Measurements from ENCODE around the gene ST3GAL6. TPM values are rescaled to one million over a fixed set of nuclear protein-coding genes. Genes with fewer than 3 reads are reported as not detected.

The ST3GAL6 gene
- total and polyA plus RNA-seq, 2 donors (not counting 1 experiment from before 2014, with no cell fraction given), result 0.58 TPM; not detected in 1

DNA sequence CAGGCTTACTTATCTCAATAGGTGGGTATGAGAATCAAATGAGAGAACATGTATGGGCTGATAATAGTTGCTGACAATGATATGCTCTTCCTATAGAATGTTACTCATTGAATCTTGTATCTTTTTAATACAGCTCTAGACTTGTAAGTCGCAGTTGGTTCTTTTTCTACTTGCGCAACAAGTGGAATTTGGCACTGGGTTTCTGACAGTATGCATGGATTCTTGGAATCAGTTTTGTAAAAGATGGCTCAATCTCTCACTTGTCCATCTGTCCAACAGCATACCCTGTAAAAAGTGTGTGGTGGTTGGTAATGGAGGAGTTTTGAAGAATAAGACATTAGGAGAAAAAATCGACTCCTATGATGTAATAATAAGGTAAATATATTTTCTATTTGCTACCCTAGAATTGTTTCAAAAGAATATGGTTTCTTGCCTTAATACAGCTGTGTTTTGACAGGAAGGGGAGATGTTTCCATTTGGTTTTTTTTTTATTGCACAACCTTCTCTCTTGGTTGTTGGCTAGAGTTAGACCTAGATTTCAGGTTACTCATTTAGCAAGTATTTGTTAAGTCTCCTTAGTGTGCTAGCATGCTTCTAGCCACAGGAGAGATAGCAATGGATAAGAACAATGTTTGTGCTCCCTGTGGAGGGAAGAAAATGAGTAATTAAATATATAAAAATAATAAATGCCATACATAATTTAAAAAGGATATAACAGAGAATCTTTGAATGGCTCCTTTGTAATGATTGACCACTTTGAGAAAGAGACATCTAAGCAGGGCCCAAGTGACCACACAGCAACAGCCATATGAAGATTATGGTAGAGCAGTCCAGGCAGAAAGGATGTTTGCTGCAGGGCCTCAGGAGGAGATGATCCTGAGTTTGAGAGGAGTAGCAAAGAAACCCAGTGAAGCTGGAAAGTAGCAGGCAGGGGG lies 21.8 kb downstream of the ST3GAL6 start:
- ChIA-PET CTCF (no interaction called here), POLR2A (no interaction called here)
- intact Hi-C loops (cut with micrococcal nuclease), result no loop called here
- H3K4me3 Mint-ChIP-seq, result no peak overlapping the region
- no peaks in the 10 kb centered on the region for H3K4me1 ChIP-seq (ENCODE audit: control insufficient read depth in 2 of 2, insufficient read depth in 2 of 2, low read length in 2 of 2)
- no peaks in the 10 kb centered on the region for H3K9me3 ChIP-seq (ENCODE audit: control extremely low read depth in 1 of 3, control insufficient read depth in 2 of 3, insufficient read depth in 1 of 3, low read length in 2 of 3)
- no peaks in the 10 kb centered on the region for H4K20me1 ChIP-seq (ENCODE audit: control insufficient read depth, insufficient read depth, low read length, poor library complexity, severe bottlenecking)
- peaks cover 10% of the 10 kb centered on the region for H3K27me3 Mint-ChIP-seq
- no peaks in the 10 kb centered on the region for H3K4me1 Mint-ChIP-seq
- no peaks in the 10 kb centered on the region for H3K79me2 ChIP-seq (ENCODE audit: control insufficient read depth, insufficient read depth, low read length)
- TF ChIP-seq, protein P1, sequence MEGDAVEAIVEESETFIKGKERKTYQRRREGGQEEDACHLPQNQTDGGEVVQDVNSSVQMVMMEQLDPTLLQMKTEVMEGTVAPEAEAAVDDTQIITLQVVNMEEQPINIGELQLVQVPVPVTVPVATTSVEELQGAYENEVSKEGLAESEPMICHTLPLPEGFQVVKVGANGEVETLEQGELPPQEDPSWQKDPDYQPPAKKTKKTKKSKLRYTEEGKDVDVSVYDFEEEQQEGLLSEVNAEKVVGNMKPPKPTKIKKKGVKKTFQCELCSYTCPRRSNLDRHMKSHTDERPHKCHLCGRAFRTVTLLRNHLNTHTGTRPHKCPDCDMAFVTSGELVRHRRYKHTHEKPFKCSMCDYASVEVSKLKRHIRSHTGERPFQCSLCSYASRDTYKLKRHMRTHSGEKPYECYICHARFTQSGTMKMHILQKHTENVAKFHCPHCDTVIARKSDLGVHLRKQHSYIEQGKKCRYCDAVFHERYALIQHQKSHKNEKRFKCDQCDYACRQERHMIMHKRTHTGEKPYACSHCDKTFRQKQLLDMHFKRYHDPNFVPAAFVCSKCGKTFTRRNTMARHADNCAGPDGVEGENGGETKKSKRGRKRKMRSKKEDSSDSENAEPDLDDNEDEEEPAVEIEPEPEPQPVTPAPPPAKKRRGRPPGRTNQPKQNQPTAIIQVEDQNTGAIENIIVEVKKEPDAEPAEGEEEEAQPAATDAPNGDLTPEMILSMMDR (IDR thresholded peaks at IDR 0.05), result no peak
- no peak for TF ChIP-seq EZH2 (IDR thresholded peaks at IDR 0.05; ENCODE audit: borderline replicate concordance, insufficient read depth, low read depth, low read length, poor library complexity, severe bottlenecking)
- H3K36me3 ChIP-seq (replicated peaks in 1 of 2; ENCODE audit: control extremely low read depth in 1 of 2, control insufficient read depth in 1 of 2, extremely low read depth in 1 of 2, insufficient read depth in 2 of 2, low read length in 1 of 2), result no peaks in the 10 kb centered on the region
- ATAC-seq (ENCODE audit: low read depth) (no peak), DNase-seq (no peak)
- no peaks in the 10 kb centered on the region for H3K27me3 ChIP-seq (replicated peaks in 1 of 4; ENCODE audit: control extremely low read depth in 1 of 4, control insufficient read depth in 3 of 4, insufficient read depth in 4 of 4, low read length in 3 of 4)
- no CpG with 5 or more reads among the region's 3 CpGs for WGBS (ENCODE audit: insufficient coverage)
- no peak overlapping the region for H3K9ac ChIP-seq (ENCODE audit: low read length)
- no peak overlapping the region for H3K4me3 ChIP-seq (ENCODE audit: control extremely low read depth in 1 of 5, extremely low read depth in 1 of 5, insufficient read depth in 1 of 5, low read depth in 2 of 5, low read length in 4 of 5)
- no peak overlapping the region for H3K27ac Mint-ChIP-seq
- H3K9me3 Mint-ChIP-seq (ENCODE audit: insufficient read depth), result no peaks in the 10 kb centered on the region
- H2AFZ ChIP-seq (ENCODE audit: insufficient read depth, low read depth, low read length, poor library complexity, severe bottlenecking), result no peak overlapping the region
- H3K27ac ChIP-seq (ENCODE audit: low read length in 2 of 2), result no peak overlapping the region
- H3K4me2 ChIP-seq (replicated peaks; ENCODE audit: low read depth, low read length, poor library complexity, severe bottlenecking), result no peak overlapping the region

DNA sequence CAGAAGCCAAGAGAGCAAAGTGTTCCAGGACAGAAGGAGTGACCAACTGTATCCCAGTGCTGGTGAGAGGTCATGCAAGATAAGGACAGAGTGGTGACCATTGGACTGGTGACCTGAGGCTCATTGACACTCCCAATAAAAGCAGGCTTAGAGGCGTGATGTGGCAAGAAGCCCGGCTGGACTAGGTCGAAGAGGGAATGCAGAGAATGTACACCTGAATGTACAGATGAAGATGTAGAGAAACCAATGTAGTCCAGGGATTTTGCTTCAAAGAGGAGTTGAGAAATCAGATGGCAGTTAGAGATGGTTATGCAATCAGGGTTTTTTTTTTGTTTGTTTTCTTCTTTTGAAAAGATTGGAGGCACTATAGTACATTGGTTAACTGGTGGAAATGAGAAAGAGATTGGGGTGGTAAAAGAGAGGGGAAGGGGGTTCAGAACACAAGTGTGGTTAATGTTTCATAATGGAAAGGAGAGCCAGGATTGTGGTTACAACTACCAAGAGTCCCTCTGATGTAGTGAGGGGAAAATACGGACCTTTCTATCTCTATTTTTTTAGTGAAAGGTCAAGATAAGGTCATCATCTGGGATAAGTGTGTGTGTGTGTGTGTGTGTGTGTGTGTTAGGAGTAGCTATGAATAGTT lies 23.3 kb downstream of the ST3GAL6 start:
- Histone ChIP-seq H2AFZ (ENCODE audit: insufficient read depth, low read depth, low read length, poor library complexity, severe bottlenecking) (no peak overlapping the region), H3K79me2 (ENCODE audit: control insufficient read depth, insufficient read depth, low read length) (no peaks in the 10 kb centered on the region), H4K20me1 (ENCODE audit: control insufficient read depth, insufficient read depth, low read length, poor library complexity, severe bottlenecking) (no peaks in the 10 kb centered on the region), H3K36me3 (replicated peaks in 1 of 2; ENCODE audit: control extremely low read depth in 1 of 2, control insufficient read depth in 1 of 2, extremely low read depth in 1 of 2, insufficient read depth in 2 of 2, low read length in 1 of 2) (no peaks in the 10 kb centered on the region), H3K9me3 (ENCODE audit: control extremely low read depth in 1 of 3, control insufficient read depth in 2 of 3, insufficient read depth in 1 of 3, low read length in 2 of 3) (no peaks in the 10 kb centered on the region), H3K27ac (ENCODE audit: low read length in 2 of 2) (no peak overlapping the region), H3K4me3 (ENCODE audit: control extremely low read depth in 1 of 5, extremely low read depth in 1 of 5, insufficient read depth in 1 of 5, low read depth in 2 of 5, low read length in 4 of 5) (no peak overlapping the region), H3K4me2 (replicated peaks; ENCODE audit: low read depth, low read length, poor library complexity, severe bottlenecking) (no peak overlapping the region), H3K27me3 (replicated peaks in 1 of 4; ENCODE audit: control extremely low read depth in 1 of 4, control insufficient read depth in 3 of 4, insufficient read depth in 4 of 4, low read length in 3 of 4) (no peaks in the 10 kb centered on the region), H3K9ac (ENCODE audit: low read length) (no peak overlapping the region), H3K4me1 (ENCODE audit: control insufficient read depth in 2 of 2, insufficient read depth in 2 of 2, low read length in 2 of 2) (no peaks in the 10 kb centered on the region)
- Mint-ChIP-seq H3K27me3 (peaks cover 12% of the 10 kb centered on the region), H3K4me3 (no peak overlapping the region), H3K4me1 (no peaks in the 10 kb centered on the region), H3K27ac (no peak overlapping the region), H3K9me3 (ENCODE audit: insufficient read depth) (no peaks in the 10 kb centered on the region)
- DNase-seq (no peak), ATAC-seq (ENCODE audit: low read depth) (no peak)
- POLR2A ChIA-PET, result no interaction called here
- 94% methylated on average over 3 of the region's 4 CpGs for WGBS (ENCODE audit: insufficient coverage)
- CTCF ChIA-PET, result no interaction called here
- TF ChIP-seq, protein P1 (IDR thresholded peaks at IDR 0.05), result no peak
- no peak for TF ChIP-seq EZH2 (IDR thresholded peaks at IDR 0.05; ENCODE audit: borderline replicate concordance, insufficient read depth, low read depth, low read length, poor library complexity, severe bottlenecking)
- intact Hi-C loops (cut with micrococcal nuclease), result no loop called here
